SH-SY5Y (cell line): ENCODE measurements around the gene CMTM3.

Source experiments
- GATA2 ChIP-seq: IDR thresholded peaks from 2 replicates; pipeline ENCODE4 v1.6.1; 2011; ENCODE audit warnings: mild to moderate bottlenecking, low read depth, low read length
- GATA3 ChIP-seq: IDR thresholded peaks from 2 replicates; pipeline ENCODE4 v1.6.1; 2011; ENCODE audit warnings: low read depth, mild to moderate bottlenecking, low read length, moderate library complexity

DNA sequence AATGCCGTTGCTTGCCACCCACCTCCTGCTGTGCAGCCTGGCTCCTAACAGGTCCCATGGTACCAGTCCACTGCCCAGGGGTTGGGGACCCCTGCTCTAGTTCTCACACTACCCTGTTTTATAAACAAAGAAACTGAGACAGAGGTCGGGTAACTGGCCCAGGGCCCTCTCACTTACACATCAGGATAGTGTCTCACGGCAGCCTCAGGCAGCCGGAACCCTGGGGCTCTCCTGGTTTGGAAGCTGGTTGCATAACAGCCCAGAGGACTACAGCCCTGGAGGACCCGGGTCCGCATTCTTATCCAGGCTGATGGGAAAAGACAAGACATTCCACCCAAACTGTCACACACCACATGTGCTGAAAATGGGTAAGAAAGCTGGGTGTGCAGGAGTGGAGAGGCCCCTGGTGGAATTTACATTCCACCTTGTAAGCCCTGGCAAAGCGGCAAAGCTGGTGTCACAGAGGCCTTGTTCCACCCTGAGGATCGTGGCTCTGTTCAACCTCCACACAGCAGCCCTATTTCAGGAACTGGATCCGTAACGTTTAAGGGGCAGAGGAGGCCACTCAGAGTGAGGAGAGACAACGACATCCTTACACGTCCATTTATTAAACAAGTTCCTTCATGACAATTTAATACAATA lies 9.8 kb downstream of the CMTM3 start:
- TF ChIP-seq GATA2, result no peak
- TF ChIP-seq GATA3, result no peak
